HepG2 (cell line): Measurements from ENCODE around the gene CAPN15. TPM values are rescaled to one million over a fixed set of nuclear protein-coding genes. Genes with fewer than 3 reads are reported as not detected.

Experiments
- AKAP8 ChIP-seq: sonication (generic); formaldehyde crosslinking; IDR thresholded peaks from 2 replicates; pipeline ENCODE4 v1.5.1; 2020; ENCODE audit warnings: mild to moderate bottlenecking, missing genetic modification reagents
- CREB1 ChIP-seq, 2 experiments: fragments of 450-650 bp in 1 of 2; IDR thresholded peaks; 2 replicates each; pipeline ENCODE4 v1.6.1; 2016 to 2017; ENCODE audit warnings: control low read depth in 1 of 2, mild to moderate bottlenecking in 1 of 2, missing compliant biosample characterization in 1 of 2, missing genetic modification characterization in 1 of 2
- DBP ChIP-seq: sonication (generic); formaldehyde crosslinking; IDR thresholded peaks from 2 replicates; pipeline ENCODE4 v1.4.0; 2020; ENCODE audit warnings: missing genetic modification reagents; ENCODE audit errors: not compliant biosample characterization
- MZF1 ChIP-seq: sonication (generic); formaldehyde crosslinking; IDR thresholded peaks from 2 replicates; pipeline ENCODE4 v1.8.1; 2023; ENCODE audit warnings: mild to moderate bottlenecking, missing genetic modification reagents, borderline replicate concordance
- NR2F2 ChIP-seq: IDR thresholded peaks from 2 replicates; pipeline ENCODE4 v1.6.1; 2012; ENCODE audit warnings: low read depth, inconsistent platforms, borderline replicate concordance
- RAD21 ChIP-seq: fragments of 450-650 bp; formaldehyde crosslinking; IDR thresholded peaks from 2 replicates; pipeline ENCODE4 v1.5.0; 2020; ENCODE audit warnings: mild to moderate bottlenecking
- RBM22 ChIP-seq: fragments of 200-400 bp; formaldehyde crosslinking; optimal IDR thresholded peaks from 2 replicates; pipeline ENCODE3; 2017; ENCODE audit warnings: mild to moderate bottlenecking, low read length, moderate library complexity
- TBL1XR1 ChIP-seq: fragments of 150-350 bp; IDR thresholded peaks from 2 replicates; pipeline ENCODE4 v1.6.1; 2014; ENCODE audit warnings: borderline replicate concordance, low read length; ENCODE audit not compliant: partially characterized antibody
- ZNF577 ChIP-seq: sonication (generic); formaldehyde crosslinking; IDR thresholded peaks from 2 replicates; pipeline ENCODE4 v1.4.0; 2020; ENCODE audit warnings: mild to moderate bottlenecking, low read depth, missing genetic modification reagents, borderline replicate concordance
- ZNF782 ChIP-seq: sonication (generic); formaldehyde crosslinking; IDR thresholded peaks from 2 replicates; pipeline ENCODE4 v1.4.0; 2020; ENCODE audit warnings: missing genetic modification reagents, mild to moderate bottlenecking, borderline replicate concordance
- ZSCAN21 ChIP-seq: sonication (generic); formaldehyde crosslinking; IDR thresholded peaks from 2 replicates; pipeline ENCODE4 v1.8.0; 2022; ENCODE audit warnings: mild to moderate bottlenecking, missing genetic modification reagents, moderate library complexity, borderline replicate concordance
- ZSCAN25 ChIP-seq: sonication (generic); formaldehyde crosslinking; IDR thresholded peaks from 2 replicates; pipeline ENCODE4 v1.8.0; 2022; ENCODE audit warnings: mild to moderate bottlenecking, missing genetic modification reagents
- polyA plus RNA-seq, 8 experiments: library from polyadenylated mRNA; depleted of rRNA in 3 of 8; stranded (reverse) in 7 of 8; unstranded in 1 of 8; fragments of >200 nt; fragmentation: Illumina TruSeq in 4 of 8; extraction: Trizol in 4 of 8; gene quantifications; 2 replicates each; pipeline versions ENCODE4 v1.2.1 to v1.2.3, GENCODE V29; 2011 to 2016; ENCODE audit warnings: low read depth in 4 of 8, missing spikeins in 1 of 8, mixed read lengths in 1 of 8; ENCODE audit not compliant: insufficient read depth in 1 of 8
- total RNA-seq, 5 experiments: library from RNA; depleted of rRNA; stranded (reverse); fragments of >200 nt; fragmentation: Illumina TruSeq; extraction: Trizol; gene quantifications; 2 replicates each; pipeline ENCODE4 v1.2.3, GENCODE V29; 2016; ENCODE audit warnings: low read depth in 1 of 5
- TF ChIP-seq, protein P1 (sequence below): fragments of 450-650 bp; IDR thresholded peaks from 2 replicates; pipeline ENCODE4 v1.6.1; 2017; ENCODE audit warnings: mild to moderate bottlenecking
- TF ChIP-seq, protein P2 (sequence below): sonication (generic); formaldehyde crosslinking; IDR thresholded peaks from 2 replicates; pipeline ENCODE4 v1.4.0; 2020; ENCODE audit warnings: missing genetic modification reagents
- TF ChIP-seq, protein P3 (sequence below): sonication (generic); formaldehyde crosslinking; IDR thresholded peaks from 2 replicates; pipeline ENCODE4 v1.5.0; 2020; ENCODE audit warnings: mild to moderate bottlenecking, missing genetic modification reagents, borderline replicate concordance

The CAPN15 gene
- total and polyA plus RNA-seq, 2 of the 13 experiments (the other 11 are each of a cell fraction or from before 2014, with no cell fraction given) = 14.9 to 24.5 TPM

DNA sequence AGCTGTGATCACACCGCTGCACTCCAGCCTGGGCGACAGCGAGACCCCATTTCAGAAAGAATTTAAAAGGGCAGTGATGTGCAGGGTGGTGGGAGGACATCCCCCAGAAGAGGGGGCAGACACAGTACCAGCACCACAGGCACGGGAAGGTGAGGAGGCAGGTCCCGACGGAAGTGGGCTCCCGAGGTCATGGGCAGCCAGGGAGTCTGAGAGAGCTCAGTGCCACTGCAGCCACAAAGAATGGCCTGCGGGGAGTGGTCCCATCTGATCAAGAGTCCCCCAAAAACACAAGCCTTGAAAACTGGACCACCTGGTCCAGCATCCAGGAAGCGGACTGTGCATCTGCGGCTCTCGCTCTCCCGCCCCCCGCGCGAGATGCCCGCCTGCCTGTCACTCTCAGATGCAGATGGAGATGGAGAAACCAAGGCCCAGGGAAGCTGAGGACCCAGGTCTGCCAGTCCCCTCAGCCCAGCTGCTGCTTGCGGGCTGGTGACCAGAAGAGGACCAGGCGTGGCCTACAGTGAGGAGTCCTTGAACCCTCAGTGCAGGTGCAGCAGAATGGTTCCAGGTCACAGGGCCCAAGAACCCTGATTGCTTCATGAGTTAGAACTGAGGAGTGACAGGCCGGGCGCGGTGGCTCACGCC lies 4.3 kb upstream of the CAPN15 start (continued):
- TF ChIP-seq, protein P1, sequence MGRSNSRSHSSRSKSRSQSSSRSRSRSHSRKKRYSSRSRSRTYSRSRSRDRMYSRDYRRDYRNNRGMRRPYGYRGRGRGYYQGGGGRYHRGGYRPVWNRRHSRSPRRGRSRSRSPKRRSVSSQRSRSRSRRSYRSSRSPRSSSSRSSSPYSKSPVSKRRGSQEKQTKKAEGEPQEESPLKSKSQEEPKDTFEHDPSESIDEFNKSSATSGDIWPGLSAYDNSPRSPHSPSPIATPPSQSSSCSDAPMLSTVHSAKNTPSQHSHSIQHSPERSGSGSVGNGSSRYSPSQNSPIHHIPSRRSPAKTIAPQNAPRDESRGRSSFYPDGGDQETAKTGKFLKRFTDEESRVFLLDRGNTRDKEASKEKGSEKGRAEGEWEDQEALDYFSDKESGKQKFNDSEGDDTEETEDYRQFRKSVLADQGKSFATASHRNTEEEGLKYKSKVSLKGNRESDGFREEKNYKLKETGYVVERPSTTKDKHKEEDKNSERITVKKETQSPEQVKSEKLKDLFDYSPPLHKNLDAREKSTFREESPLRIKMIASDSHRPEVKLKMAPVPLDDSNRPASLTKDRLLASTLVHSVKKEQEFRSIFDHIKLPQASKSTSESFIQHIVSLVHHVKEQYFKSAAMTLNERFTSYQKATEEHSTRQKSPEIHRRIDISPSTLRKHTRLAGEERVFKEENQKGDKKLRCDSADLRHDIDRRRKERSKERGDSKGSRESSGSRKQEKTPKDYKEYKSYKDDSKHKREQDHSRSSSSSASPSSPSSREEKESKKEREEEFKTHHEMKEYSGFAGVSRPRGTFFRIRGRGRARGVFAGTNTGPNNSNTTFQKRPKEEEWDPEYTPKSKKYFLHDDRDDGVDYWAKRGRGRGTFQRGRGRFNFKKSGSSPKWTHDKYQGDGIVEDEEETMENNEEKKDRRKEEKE = no peak
- TF ChIP-seq DBP (no peak), NR2F2 (no peak), RAD21 (CRISPR knock-in tag) (no peak), ZNF577 (no peak), TBL1XR1 (no peak), MZF1 (no peak), ZNF782 (CRISPR knock-in tag) (no peak), AKAP8 (CRISPR knock-in tag) (peak; percentile 97), CREB1 (IDR thresholded peaks at IDR 0.05) (no peak), CREB1 (CRISPR knock-in tag; IDR thresholded peaks at IDR 0.05) (no peak), RBM22 (peak; percentile 91), ZSCAN21 (CRISPR knock-in tag) (no peak), ZSCAN25 (CRISPR knock-in tag) (no peak)
- TF ChIP-seq, protein P2, sequence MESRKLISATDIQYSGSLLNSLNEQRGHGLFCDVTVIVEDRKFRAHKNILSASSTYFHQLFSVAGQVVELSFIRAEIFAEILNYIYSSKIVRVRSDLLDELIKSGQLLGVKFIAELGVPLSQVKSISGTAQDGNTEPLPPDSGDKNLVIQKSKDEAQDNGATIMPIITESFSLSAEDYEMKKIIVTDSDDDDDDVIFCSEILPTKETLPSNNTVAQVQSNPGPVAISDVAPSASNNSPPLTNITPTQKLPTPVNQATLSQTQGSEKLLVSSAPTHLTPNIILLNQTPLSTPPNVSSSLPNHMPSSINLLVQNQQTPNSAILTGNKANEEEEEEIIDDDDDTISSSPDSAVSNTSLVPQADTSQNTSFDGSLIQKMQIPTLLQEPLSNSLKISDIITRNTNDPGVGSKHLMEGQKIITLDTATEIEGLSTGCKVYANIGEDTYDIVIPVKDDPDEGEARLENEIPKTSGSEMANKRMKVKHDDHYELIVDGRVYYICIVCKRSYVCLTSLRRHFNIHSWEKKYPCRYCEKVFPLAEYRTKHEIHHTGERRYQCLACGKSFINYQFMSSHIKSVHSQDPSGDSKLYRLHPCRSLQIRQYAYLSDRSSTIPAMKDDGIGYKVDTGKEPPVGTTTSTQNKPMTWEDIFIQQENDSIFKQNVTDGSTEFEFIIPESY = peak; percentile 48; the same call in 1 of the 2 replicates
- TF ChIP-seq, protein P3, sequence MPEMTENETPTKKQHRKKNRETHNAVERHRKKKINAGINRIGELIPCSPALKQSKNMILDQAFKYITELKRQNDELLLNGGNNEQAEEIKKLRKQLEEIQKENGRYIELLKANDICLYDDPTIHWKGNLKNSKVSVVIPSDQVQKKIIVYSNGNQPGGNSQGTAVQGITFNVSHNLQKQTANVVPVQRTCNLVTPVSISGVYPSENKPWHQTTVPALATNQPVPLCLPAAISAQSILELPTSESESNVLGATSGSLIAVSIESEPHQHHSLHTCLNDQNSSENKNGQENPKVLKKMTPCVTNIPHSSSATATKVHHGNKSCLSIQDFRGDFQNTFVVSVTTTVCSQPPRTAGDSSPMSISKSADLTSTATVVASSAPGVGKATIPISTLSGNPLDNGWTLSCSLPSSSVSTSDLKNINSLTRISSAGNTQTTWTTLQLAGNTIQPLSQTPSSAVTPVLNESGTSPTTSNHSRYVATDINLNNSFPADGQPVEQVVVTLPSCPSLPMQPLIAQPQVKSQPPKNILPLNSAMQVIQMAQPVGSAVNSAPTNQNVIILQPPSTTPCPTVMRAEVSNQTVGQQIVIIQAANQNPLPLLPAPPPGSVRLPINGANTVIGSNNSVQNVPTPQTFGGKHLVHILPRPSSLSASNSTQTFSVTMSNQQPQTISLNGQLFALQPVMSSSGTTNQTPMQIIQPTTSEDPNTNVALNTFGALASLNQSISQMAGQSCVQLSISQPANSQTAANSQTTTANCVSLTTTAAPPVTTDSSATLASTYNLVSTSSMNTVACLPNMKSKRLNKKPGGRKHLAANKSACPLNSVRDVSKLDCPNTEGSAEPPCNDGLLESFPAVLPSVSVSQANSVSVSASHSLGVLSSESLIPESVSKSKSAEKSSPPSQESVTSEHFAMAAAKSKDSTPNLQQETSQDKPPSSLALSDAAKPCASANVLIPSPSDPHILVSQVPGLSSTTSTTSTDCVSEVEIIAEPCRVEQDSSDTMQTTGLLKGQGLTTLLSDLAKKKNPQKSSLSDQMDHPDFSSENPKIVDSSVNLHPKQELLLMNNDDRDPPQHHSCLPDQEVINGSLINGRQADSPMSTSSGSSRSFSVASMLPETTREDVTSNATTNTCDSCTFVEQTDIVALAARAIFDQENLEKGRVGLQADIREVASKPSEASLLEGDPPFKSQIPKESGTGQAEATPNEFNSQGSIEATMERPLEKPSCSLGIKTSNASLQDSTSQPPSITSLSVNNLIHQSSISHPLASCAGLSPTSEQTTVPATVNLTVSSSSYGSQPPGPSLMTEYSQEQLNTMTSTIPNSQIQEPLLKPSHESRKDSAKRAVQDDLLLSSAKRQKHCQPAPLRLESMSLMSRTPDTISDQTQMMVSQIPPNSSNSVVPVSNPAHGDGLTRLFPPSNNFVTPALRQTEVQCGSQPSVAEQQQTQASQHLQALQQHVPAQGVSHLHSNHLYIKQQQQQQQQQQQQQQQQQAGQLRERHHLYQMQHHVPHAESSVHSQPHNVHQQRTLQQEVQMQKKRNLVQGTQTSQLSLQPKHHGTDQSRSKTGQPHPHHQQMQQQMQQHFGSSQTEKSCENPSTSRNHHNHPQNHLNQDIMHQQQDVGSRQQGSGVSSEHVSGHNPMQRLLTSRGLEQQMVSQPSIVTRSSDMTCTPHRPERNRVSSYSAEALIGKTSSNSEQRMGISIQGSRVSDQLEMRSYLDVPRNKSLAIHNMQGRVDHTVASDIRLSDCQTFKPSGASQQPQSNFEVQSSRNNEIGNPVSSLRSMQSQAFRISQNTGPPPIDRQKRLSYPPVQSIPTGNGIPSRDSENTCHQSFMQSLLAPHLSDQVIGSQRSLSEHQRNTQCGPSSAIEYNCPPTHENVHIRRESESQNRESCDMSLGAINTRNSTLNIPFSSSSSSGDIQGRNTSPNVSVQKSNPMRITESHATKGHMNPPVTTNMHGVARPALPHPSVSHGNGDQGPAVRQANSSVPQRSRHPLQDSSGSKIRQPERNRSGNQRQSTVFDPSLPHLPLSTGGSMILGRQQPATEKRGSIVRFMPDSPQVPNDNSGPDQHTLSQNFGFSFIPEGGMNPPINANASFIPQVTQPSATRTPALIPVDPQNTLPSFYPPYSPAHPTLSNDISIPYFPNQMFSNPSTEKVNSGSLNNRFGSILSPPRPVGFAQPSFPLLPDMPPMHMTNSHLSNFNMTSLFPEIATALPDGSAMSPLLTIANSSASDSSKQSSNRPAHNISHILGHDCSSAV (CRISPR knock-in tag) = no peak
